ENCODE results near the gene ASMT.

ASMT gene

DNA sequence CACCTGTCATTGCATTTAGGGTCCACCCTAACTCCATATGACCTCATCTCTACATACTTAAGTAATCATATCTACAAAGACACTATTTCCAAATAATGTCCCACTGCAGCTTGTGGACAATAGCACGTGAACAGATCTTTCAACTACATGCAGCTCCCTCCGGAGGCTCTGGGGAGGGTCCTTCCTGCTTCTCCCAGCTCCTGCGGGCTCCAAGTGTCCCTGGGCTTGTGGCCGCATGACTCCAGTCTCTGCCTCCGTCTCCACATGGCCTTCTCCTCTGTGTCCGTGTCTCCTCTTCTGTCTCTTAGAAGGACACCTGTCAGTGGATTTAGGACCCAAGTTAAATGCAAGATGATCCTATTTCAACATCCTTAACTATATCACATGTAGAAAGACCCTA, 52.7 kb downstream of the ASMT start:
- no peak for ATAC-seq
- no peak for TF ChIP-seq PATZ1 (CRISPR knock-in tag; IDR thresholded peaks at IDR 0.05; ENCODE audit: borderline replicate concordance)
- no peak for TF ChIP-seq ZFP30 (CRISPR knock-in tag; IDR thresholded peaks at IDR 0.05)
- TF ChIP-seq CSDC2 (CRISPR knock-in tag; IDR thresholded peaks at IDR 0.05): no peak
- no peak for TF ChIP-seq SNAI2 (CRISPR knock-in tag; IDR thresholded peaks at IDR 0.05)
- no peak for TF ChIP-seq CREB5 (CRISPR knock-in tag; IDR thresholded peaks at IDR 0.05; ENCODE audit: low read depth)
- TF ChIP-seq ZFP3 (CRISPR knock-in tag; IDR thresholded peaks at IDR 0.05): no peak
- TF ChIP-seq ZC3H10 (CRISPR knock-in tag; IDR thresholded peaks at IDR 0.05): no peak
- TF ChIP-seq TCF4 (CRISPR knock-in tag; IDR thresholded peaks at IDR 0.05; ENCODE audit: borderline replicate concordance): no peak
- TF ChIP-seq GLIS3 (CRISPR knock-in tag; IDR thresholded peaks at IDR 0.05): no peak
- TF ChIP-seq OSR1 (CRISPR knock-in tag; IDR thresholded peaks at IDR 0.05): no peak
- TF ChIP-seq BACH2 (CRISPR knock-in tag; IDR thresholded peaks at IDR 0.05; ENCODE audit: borderline replicate concordance): no peak
- TF ChIP-seq TOX (CRISPR knock-in tag; IDR thresholded peaks at IDR 0.05; ENCODE audit: borderline replicate concordance): no peak
- TF ChIP-seq ESRRG (CRISPR knock-in tag; IDR thresholded peaks at IDR 0.05): no peak
- TF ChIP-seq PPARA (CRISPR knock-in tag; IDR thresholded peaks at IDR 0.05; ENCODE audit: borderline replicate concordance): no peak

GRCh38 chrX:1673337-1673736, 58.5 kb downstream of the ASMT start:
- no peak for TF ChIP-seq ZNF70 (CRISPR knock-in tag; IDR thresholded peaks at IDR 0.05)
- TF ChIP-seq ZNF565 (CRISPR knock-in tag; conservative IDR thresholded peaks at IDR 0.05; ENCODE audit: low read depth): no peak
- no peak for TF ChIP-seq PPARA (CRISPR knock-in tag; IDR thresholded peaks at IDR 0.05; ENCODE audit: borderline replicate concordance)
- TF ChIP-seq ZC3H10 (CRISPR knock-in tag; IDR thresholded peaks at IDR 0.05): no peak
- no peak for TF ChIP-seq RARB (CRISPR knock-in tag; IDR thresholded peaks at IDR 0.05)
- no peak for TF ChIP-seq CSRNP3 (CRISPR knock-in tag; IDR thresholded peaks at IDR 0.05)
- ATAC-seq: no peak; the same call in 2 of the 3 replicates

- TF ChIP-seq RARB (CRISPR knock-in tag; IDR thresholded peaks at IDR 0.05): no peak
- no peak for TF ChIP-seq CSDC2 (CRISPR knock-in tag; IDR thresholded peaks at IDR 0.05)
- TF ChIP-seq BACH2 (CRISPR knock-in tag; IDR thresholded peaks at IDR 0.05; ENCODE audit: borderline replicate concordance): no peak
- no peak for TF ChIP-seq ZC3H10 (CRISPR knock-in tag; IDR thresholded peaks at IDR 0.05)
- TF ChIP-seq ZFP30 (CRISPR knock-in tag; IDR thresholded peaks at IDR 0.05): no peak
- TF ChIP-seq CSRNP3 (CRISPR knock-in tag; IDR thresholded peaks at IDR 0.05): no peak
- TF ChIP-seq PATZ1 (CRISPR knock-in tag; IDR thresholded peaks at IDR 0.05; ENCODE audit: borderline replicate concordance): no peak
- TF ChIP-seq ZNF70 (CRISPR knock-in tag; IDR thresholded peaks at IDR 0.05): no peak
- no peak for TF ChIP-seq SNAI2 (CRISPR knock-in tag; IDR thresholded peaks at IDR 0.05)
- no peak for TF ChIP-seq ISL1 (CRISPR knock-in tag; IDR thresholded peaks at IDR 0.05)
- no peak for TF ChIP-seq POU6F1 (CRISPR knock-in tag; IDR thresholded peaks at IDR 0.05; ENCODE audit: borderline replicate concordance, low read depth)
- TF ChIP-seq TCF4 (CRISPR knock-in tag; IDR thresholded peaks at IDR 0.05; ENCODE audit: borderline replicate concordance): no peak
- no peak for TF ChIP-seq PPARA (CRISPR knock-in tag; IDR thresholded peaks at IDR 0.05; ENCODE audit: borderline replicate concordance)
- TF ChIP-seq ARNTL (CRISPR knock-in tag; IDR thresholded peaks at IDR 0.05; ENCODE audit: borderline replicate concordance, low read depth): no peak
Observed at GRCh38 chrX:1676866-1677265, 62.0 kb downstream of the ASMT start.

More at GRCh38 chrX:1676866-1677265, 62.0 kb downstream of the ASMT start:
- no peak for ATAC-seq

Data from SK-N-SH treated with all-trans-retinoic acid at 6 μM for 48 hours (cell line).